ENCODE results near the gene U2SURP. TPM values are rescaled to one million over a fixed set of nuclear protein-coding genes. Genes with fewer than 3 reads are reported as not detected.

Gene U2SURP
- total RNA-seq, 3 donors from 2014 or later, result 62.4 to 75.5 (median 70.2) TPM

DNA sequence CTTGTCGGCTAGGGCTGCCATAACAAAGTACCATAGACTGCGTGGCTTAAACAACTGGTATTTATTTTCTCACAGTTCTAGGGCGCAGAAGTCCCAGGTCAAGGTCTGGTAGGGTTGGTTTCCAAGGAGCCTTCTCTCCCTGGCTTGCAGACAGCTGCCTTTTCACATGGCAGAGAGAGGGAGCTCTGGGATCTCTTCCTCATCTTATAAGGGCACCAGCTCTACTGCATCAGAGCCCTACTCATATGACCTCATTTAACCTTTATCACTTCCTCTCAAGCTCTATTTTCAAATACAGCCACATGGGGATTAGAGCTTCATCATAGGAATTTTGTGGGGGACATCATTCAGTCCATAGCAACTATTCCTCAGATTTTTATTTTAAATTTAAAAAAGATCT lies 20.3 kb upstream of the U2SURP start:
- ATAC-seq, result no peak
- intact Hi-C loops (cut with DNase I, micrococcal nuclease), result no loop called here
- TF ChIP-seq, protein P1, sequence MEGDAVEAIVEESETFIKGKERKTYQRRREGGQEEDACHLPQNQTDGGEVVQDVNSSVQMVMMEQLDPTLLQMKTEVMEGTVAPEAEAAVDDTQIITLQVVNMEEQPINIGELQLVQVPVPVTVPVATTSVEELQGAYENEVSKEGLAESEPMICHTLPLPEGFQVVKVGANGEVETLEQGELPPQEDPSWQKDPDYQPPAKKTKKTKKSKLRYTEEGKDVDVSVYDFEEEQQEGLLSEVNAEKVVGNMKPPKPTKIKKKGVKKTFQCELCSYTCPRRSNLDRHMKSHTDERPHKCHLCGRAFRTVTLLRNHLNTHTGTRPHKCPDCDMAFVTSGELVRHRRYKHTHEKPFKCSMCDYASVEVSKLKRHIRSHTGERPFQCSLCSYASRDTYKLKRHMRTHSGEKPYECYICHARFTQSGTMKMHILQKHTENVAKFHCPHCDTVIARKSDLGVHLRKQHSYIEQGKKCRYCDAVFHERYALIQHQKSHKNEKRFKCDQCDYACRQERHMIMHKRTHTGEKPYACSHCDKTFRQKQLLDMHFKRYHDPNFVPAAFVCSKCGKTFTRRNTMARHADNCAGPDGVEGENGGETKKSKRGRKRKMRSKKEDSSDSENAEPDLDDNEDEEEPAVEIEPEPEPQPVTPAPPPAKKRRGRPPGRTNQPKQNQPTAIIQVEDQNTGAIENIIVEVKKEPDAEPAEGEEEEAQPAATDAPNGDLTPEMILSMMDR (IDR thresholded peaks at IDR 0.05), result no peak

DNA sequence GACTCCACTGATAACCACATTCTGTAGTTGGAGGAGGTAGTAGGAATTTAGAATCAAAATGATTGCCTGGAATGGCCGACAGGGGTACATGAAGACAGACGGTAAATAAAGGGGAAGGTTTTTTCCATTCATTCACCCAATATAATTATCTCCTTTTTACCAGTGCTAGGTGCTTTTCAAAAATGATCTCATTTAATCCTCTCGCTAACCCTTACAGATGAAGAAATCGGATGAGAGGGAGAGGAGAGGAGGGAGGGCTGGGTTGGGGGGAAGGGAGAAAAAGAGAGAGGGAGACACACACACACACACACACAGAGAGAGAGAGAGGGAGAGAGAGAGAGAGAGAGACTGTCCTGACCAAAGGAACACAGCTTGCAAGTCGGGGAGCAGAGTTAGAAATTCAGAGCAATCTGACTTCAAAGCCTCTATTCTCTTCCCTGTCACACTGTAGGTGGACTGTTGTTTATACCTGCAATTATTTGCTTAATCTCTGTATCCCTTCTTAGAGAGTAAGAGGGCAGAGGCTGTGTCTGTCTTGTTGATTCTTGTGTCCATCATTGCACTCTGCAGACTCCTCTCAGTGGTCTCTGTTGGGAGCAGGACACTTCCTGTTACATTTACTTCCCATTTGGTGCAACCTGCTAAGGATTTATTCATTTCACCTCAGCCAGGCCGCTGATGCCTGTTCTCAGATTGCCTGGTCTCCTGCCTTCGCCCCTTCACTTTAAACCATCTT lies 19.2 kb upstream of the U2SURP start:
- Histone ChIP-seq H3K36me3 (ENCODE audit: low read depth) (no peaks in the 10 kb centered on the region), H3K4me3 (no peak overlapping the region), H3K9me3 (no peaks in the 10 kb centered on the region), H3K4me1 (ENCODE audit: low read depth) (no peaks in the 10 kb centered on the region)
- DNase-seq, result no peak
- intact Hi-C loops (cut with DNase I, micrococcal nuclease), result no loop called here
- ATAC-seq, result no peak
- TF ChIP-seq, protein P1 (IDR thresholded peaks at IDR 0.05), result no peak

More for the DNA sequence above, 20.3 kb upstream of the U2SURP start:
- H3K36me3 ChIP-seq (ENCODE audit: low read depth), result no peaks in the 10 kb centered on the region
- no peaks in the 10 kb centered on the region for H3K9me3 ChIP-seq
- H3K4me1 ChIP-seq (ENCODE audit: low read depth), result no peaks in the 10 kb centered on the region
- H3K4me3 ChIP-seq, result no peak overlapping the region
- DNase-seq, result no peak

DNA sequence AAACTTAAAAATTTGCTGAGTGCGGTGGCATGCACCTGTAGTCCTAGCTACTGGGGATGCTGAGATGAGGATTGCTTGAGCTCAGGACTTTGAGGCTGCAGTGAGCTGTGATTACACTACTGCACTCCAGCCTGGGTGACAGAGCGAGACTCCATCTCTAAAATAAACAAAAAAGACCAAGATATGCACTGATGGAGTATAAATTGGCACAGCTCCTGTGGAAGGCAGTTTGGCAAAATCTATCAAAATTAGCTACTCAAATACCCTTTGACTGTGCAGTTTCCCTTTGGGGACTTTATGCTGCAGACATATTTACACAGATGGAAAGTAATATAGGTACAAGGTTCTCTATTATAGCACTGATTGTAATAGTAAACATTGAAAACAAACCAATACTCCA lies 18.1 kb upstream of the U2SURP start:
- DNase-seq (no peak), ATAC-seq (no peak)
- Histone ChIP-seq H3K4me3 (no peak overlapping the region), H3K36me3 (ENCODE audit: low read depth) (no peaks in the 10 kb centered on the region), H3K4me1 (ENCODE audit: low read depth) (no peaks in the 10 kb centered on the region), H3K9me3 (no peaks in the 10 kb centered on the region)
- TF ChIP-seq, protein P1 (IDR thresholded peaks at IDR 0.05), result no peak
- intact Hi-C loops (cut with DNase I, micrococcal nuclease), result no loop called here

DNA sequence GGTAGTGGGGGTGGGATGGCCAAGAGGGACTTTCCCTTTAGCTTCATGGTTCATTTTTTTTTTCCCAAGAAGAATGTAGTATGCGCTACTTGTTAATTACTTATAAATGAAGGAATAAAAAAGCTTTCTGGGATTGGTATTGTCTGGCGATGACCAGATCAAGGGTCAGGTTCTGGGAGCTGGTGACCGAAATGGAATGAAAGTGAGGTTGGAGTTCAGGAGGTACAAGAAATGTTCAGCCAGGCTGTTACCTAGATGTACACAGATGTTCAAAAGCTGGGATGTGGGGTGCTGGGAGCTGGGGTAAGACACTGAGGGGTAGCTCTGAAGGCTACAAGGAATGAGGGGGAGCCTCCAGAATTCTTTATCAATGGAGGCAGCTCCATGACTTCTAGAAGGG lies 17.1 kb upstream of the U2SURP start:
- TF ChIP-seq, protein P1 (IDR thresholded peaks at IDR 0.05), result no peak

DNA sequence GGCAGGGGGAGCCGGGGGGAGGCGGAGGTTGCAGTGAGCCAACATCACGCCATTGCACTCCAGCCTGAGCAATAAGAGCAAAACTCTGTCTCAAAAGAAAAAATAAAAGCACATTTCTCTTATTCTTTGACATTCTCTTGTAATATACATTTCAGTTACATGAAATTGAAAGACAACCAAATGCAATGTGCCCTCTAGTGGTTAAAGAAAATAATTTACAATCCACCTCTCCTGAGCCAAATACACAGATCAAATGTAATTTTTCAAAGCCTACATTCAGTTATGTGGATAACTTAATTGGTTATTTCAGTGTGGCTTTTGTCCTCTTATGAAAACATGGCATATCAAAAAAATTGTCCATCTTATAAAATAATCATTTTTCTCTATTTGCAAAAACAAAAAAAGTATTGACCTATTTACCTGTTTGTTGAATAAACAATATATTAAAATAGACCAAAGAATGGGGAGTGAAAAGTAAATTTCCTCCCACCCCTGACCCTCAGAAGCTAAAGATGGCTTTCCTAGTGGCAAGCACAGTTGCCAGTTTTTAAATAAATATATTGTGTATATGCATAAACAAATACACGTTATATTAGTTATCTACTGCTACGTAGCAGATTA lies 14.2 kb upstream of the U2SURP start:
- Histone ChIP-seq H3K9me3 (no peaks in the 10 kb centered on the region), H3K36me3 (ENCODE audit: low read depth) (no peaks in the 10 kb centered on the region), H3K4me3 (no peak overlapping the region), H3K4me1 (ENCODE audit: low read depth) (no peaks in the 10 kb centered on the region)
- peak; percentile 55 for ATAC-seq
- DNase-seq, result no peak
- intact Hi-C loops (cut with DNase I, micrococcal nuclease), result no loop called here
- TF ChIP-seq, protein P1 (IDR thresholded peaks at IDR 0.05), result peak; percentile 21

More for the DNA sequence above, 17.1 kb upstream of the U2SURP start:
- DNase-seq, result no peak
- intact Hi-C loops (cut with DNase I, micrococcal nuclease), result no loop called here
- no peaks in the 10 kb centered on the region for H3K36me3 ChIP-seq (ENCODE audit: low read depth)
- no peak for ATAC-seq
- no peak overlapping the region for H3K4me3 ChIP-seq
- H3K4me1 ChIP-seq (ENCODE audit: low read depth), result no peaks in the 10 kb centered on the region
- no peaks in the 10 kb centered on the region for H3K9me3 ChIP-seq

Measured in mucosa of descending colon (tissue), 3 donors.